Immature natural killer cell (primary cell): Measurements from ENCODE around the gene AKR1B1. TPM values are rescaled to one million over a fixed set of nuclear protein-coding genes. Genes with fewer than 3 reads are reported as not detected.
A peak's percentile ranks its signal among the peaks of the same experiment; 100 is the strongest.

Experiments
- DNase-seq, 3 donors: peaks; one replicate each; pipeline ENCODE4 v3.0.0; 2022; ENCODE audit warnings: mixed read lengths in 1 of 3
- H3K27ac Mint-ChIP-seq, 6 donors: one replicate each; pipeline ENCODE4 v1.8.0; 2020; ENCODE audit warnings: mixed read lengths in 6 of 6, mild to moderate bottlenecking in 5 of 6, inconsistent platforms in 4 of 6, moderate library complexity in 3 of 6
- H3K27me3 Mint-ChIP-seq, 3 donors: one replicate each; pipeline ENCODE4 v1.8.0; 2020 to 2021; ENCODE audit warnings: low read depth in 3 of 3, mild to moderate bottlenecking in 3 of 3, mixed read lengths in 3 of 3, moderate library complexity in 3 of 3, inconsistent platforms in 1 of 3
- H3K36me3 Mint-ChIP-seq, 3 donors: one replicate each; pipeline ENCODE4 v1.8.0; 2020; ENCODE audit warnings: mixed read lengths in 3 of 3, inconsistent platforms in 2 of 3, mild to moderate bottlenecking in 2 of 3
- H3K4me1 Mint-ChIP-seq, 2 donors: one replicate each; pipeline ENCODE4 v1.8.0; 2020; ENCODE audit warnings: inconsistent platforms in 2 of 2, mild to moderate bottlenecking in 2 of 2, mixed read lengths in 2 of 2, moderate library complexity in 1 of 2
- H3K4me3 Mint-ChIP-seq, 5 donors: one replicate each; pipeline ENCODE4 v1.8.0; 2020; ENCODE audit warnings: mild to moderate bottlenecking in 5 of 5, mixed read lengths in 5 of 5, inconsistent platforms in 3 of 5, moderate library complexity in 3 of 5
- H3K9me3 Mint-ChIP-seq, 6 donors: one replicate each; pipeline ENCODE4 v1.8.0; 2020; ENCODE audit warnings: mild to moderate bottlenecking in 6 of 6, mixed read lengths in 6 of 6, inconsistent platforms in 4 of 6, moderate library complexity in 3 of 6
- polyA plus RNA-seq, 3 donors: library from polyadenylated mRNA; unstranded; fragments of 300-500 nt; fragmentation: Illumina TruSeq; gene quantifications; one replicate each; pipeline ENCODE4 v1.2.3, GENCODE V29; 2021

Gene AKR1B1
- polyA plus RNA-seq, 3 donors from 2014 or later, result 173 to 265 (median 176) TPM

DNA sequence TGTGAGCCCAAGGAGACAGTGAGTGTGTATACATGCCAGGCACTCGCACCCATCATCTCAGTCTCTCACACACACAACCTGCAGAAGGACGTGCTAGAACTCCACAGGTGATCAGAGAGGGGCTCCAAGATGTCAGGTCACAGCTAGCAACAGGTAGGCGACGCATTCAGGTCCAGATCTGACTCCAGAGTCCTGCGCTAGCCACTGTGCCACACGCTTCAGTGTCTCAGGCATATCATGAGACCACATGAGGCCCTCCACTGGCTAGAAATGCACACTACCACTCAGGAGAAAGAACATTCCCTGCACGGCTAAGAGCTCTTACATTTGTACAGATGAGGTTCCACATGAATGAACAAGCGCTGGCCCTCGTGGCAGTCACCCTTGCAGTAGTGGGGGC lies 11.5 kb downstream of the AKR1B1 start:
- Mint-ChIP-seq H3K27me3 (peaks cover 0 to 3% (median 2%) of the 10 kb centered on the region in 3 donors), H3K9me3 (no peaks in the 10 kb centered on the region), H3K4me1 (peaks cover 4 to 5% of the 10 kb centered on the region in 2 donors), H3K4me3 (no peak overlapping the region), H3K27ac (peak overlapping the region in 1 of 6 donors; percentile 46), H3K36me3 (peaks cover 25 to 71% (median 25%) of the 10 kb centered on the region in 3 donors)
- no peak for DNase-seq

DNA sequence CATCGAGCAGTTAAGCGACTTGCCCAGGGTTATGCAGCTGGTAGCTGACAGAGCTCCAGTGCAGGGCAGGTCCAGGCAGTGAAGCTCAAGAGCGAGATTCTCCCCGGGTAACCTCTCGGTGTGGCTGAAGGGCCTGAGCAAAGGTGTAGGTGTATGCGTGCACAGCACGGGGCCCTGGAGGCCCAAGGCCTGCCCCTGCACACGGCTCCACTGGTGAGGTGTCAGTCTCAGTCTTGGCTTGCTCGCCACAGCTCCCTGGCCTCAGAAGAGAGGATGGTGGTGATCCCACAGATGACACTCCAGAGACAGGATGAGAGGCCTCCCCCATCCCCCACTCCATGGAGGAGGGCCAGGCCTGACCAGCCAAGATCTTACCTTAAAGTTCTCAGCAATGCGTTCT lies 12.0 kb downstream of the AKR1B1 start:
- Mint-ChIP-seq H3K4me1 (peaks cover 0 to under 1% of the 10 kb centered on the region in 2 donors), H3K9me3 (no peaks in the 10 kb centered on the region), H3K27ac (no peak overlapping the region), H3K36me3 (peaks cover 25 to 70% (median 28%) of the 10 kb centered on the region in 3 donors), H3K4me3 (no peak overlapping the region), H3K27me3 (peaks cover 0 to 3% (median 2%) of the 10 kb centered on the region in 3 donors)
- no peak for DNase-seq

GRCh38 chr7:134446446-134446845 lies 12.5 kb downstream of the AKR1B1 start:
- no peaks in the 10 kb centered on the region for H3K4me1 Mint-ChIP-seq
- no peaks in the 10 kb centered on the region for H3K9me3 Mint-ChIP-seq
- no peak overlapping the region for H3K27ac Mint-ChIP-seq
- DNase-seq, result no peak
- H3K27me3 Mint-ChIP-seq, result peaks cover 0 to 3% (median 2%) of the 10 kb centered on the region in 3 donors
- H3K4me3 Mint-ChIP-seq, result no peak overlapping the region
- peaks cover 25 to 74% (median 28%) of the 10 kb centered on the region in 3 donors for H3K36me3 Mint-ChIP-seq

DNA sequence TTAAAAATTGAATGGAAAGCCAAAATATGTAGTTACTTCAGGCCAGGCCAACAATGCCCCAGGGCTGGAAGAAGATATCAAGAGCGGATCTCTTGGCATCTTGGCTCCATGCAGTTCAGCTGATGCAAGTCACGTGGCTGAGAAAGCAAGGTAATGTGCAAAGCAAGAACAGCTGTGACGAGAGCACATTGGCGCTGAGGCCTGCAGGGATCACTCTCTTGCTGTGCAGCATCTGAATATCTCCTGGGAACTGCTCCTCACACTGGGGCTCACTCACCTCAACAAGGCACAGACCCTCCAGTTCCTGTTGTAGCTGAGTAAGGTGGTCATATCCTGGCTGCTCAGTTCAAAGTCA lies 14.0 kb downstream of the AKR1B1 start:
- H3K27me3 Mint-ChIP-seq, result peaks cover 0 to 3% (median 2%) of the 10 kb centered on the region in 3 donors
- no peaks in the 10 kb centered on the region for H3K9me3 Mint-ChIP-seq
- H3K27ac Mint-ChIP-seq, result no peak overlapping the region
- no peak overlapping the region for H3K4me3 Mint-ChIP-seq
- no peaks in the 10 kb centered on the region for H3K4me1 Mint-ChIP-seq
- DNase-seq, result no peak
- H3K36me3 Mint-ChIP-seq, result peaks cover 34 to 72% (median 35%) of the 10 kb centered on the region in 3 donors

- H3K27ac Mint-ChIP-seq, result no peak overlapping the region
These were observed 14.5 kb downstream of the AKR1B1 start for GRCh38 chr7:134444198-134444960.

DNA sequence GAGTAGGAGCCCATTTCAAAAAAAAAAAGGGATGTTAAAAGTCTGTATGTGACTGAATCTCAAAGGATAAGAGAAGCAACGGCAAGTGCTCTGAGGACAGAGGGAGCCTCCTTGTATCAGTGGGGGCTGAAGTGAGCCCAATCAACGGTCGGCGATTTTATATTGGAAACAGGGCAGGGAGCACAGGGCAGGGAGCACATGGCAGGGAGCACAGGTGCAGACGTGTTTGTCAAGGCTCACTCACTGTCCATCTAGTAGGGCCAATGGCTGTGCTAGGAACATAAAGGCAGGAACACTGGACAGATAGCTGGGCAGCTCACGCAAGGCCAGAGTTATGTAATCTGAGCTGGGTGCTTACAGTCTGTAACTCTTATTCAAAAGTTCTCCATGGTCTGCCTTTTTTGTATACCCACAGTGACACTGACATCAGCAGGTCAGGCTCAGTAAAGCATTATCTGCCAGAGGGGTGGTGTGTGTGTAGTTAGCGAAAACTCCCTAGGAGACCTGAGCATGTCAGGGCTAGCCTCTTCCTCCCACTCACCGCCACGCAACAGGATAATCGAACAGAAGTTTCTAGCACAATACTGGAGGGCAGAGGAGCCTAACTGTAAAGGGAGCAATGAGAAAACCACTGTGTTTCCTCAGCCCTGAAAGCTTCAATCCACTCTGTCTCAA lies 15.4 kb downstream of the AKR1B1 start:
- H3K4me3 Mint-ChIP-seq, result no peak overlapping the region
- DNase-seq, result no peak
- H3K9me3 Mint-ChIP-seq, result no peaks in the 10 kb centered on the region
- H3K36me3 Mint-ChIP-seq, result peaks cover 34 to 65% (median 37%) of the 10 kb centered on the region in 3 donors
- H3K27me3 Mint-ChIP-seq, result peaks cover 0 to 3% (median 0%) of the 10 kb centered on the region in 3 donors
- peak overlapping the region in 1 of 6 donors; percentile 58 for H3K27ac Mint-ChIP-seq
- no peaks in the 10 kb centered on the region for H3K4me1 Mint-ChIP-seq

More at GRCh38 chr7:134444198-134444960, 14.5 kb downstream of the AKR1B1 start:
- H3K4me3 Mint-ChIP-seq, result no peak overlapping the region
- H3K4me1 Mint-ChIP-seq, result no peaks in the 10 kb centered on the region
- no peaks in the 10 kb centered on the region for H3K9me3 Mint-ChIP-seq
- DNase-seq, result no peak
- H3K36me3 Mint-ChIP-seq, result peaks cover 35 to 68% (median 35%) of the 10 kb centered on the region in 3 donors
- H3K27me3 Mint-ChIP-seq, result peaks cover 0 to 3% (median 2%) of the 10 kb centered on the region in 3 donors

DNA sequence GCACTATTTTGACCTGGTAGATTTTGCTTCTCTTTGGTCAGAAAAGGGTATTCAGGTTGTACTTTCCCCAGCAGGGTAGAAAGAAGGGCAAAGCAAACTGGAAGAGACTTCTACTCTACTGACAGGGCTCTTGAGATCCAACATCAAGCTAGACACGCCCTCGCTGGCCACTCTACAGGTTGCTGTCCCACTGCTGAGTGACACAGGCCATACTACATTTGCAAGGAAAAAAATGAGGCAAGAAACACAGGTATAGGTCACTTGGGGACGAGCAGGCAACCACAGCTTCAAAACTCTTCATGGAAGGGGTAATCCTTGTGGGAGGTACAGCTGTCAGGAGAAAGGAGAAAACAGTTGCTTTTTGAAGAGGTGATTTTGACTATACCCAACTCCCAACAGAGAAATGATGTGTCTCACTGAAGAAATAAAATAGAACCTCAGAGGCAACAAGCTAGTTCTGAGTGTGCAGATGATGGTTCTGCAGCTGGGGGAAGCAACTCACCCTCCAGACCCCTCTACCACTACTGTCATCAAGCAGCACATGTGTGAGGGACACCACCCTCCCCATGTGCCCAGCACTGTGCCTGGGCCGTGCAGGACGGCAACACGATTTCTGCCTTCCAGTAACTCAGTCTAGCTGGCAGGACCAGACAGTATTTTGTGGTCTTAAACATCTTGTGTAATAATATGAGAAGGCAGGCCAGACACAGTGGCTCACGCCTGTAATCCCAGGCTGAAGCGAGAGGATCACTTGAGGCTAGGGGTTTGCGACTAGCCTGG lies 16.3 kb downstream of the AKR1B1 start:
- Mint-ChIP-seq H3K4me3 (no peak overlapping the region), H3K27me3 (peaks cover 0 to 3% (median 0%) of the 10 kb centered on the region in 3 donors), H3K36me3 (peaks cover 34 to 59% (median 41%) of the 10 kb centered on the region in 3 donors), H3K9me3 (no peaks in the 10 kb centered on the region), H3K27ac (no peak overlapping the region), H3K4me1 (no peaks in the 10 kb centered on the region)
- no peak for DNase-seq

DNA sequence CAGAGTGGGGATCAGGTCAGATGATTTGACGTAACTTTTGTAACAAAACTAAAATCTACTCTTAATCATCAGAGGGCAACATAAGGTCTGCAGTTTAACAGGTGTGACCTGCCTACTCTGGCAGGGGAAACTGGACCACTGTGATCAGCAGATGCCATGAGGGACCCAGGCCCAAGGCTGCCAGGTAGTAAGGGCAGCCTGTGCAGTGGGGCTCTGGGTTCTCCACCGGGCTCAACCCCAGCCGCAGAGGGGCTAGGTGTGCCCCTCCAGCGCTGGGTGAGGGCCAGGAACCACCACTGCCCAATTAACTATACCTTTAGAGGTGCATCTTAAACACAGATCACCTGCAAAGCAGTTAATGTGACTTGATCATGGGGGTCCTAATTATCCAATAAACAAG lies 17.6 kb downstream of the AKR1B1 start:
- no peak overlapping the region for H3K4me3 Mint-ChIP-seq
- H3K27ac Mint-ChIP-seq, result no peak overlapping the region
- H3K9me3 Mint-ChIP-seq, result no peaks in the 10 kb centered on the region
- H3K36me3 Mint-ChIP-seq, result peaks cover 34 to 51% (median 43%) of the 10 kb centered on the region in 3 donors
- H3K27me3 Mint-ChIP-seq, result no peaks in the 10 kb centered on the region
- DNase-seq, result no peak
- H3K4me1 Mint-ChIP-seq, result no peaks in the 10 kb centered on the region

- no peaks in the 10 kb centered on the region for H3K27me3 Mint-ChIP-seq
- no peak overlapping the region for H3K4me3 Mint-ChIP-seq
- no peak for DNase-seq
- no peaks in the 10 kb centered on the region for H3K9me3 Mint-ChIP-seq
- H3K36me3 Mint-ChIP-seq, result peaks cover 32 to 45% (median 43%) of the 10 kb centered on the region in 3 donors
- no peak overlapping the region for H3K27ac Mint-ChIP-seq
- no peaks in the 10 kb centered on the region for H3K4me1 Mint-ChIP-seq
These were observed 18.4 kb downstream of the AKR1B1 start for GRCh38 chr7:134440476-134440875.

DNA sequence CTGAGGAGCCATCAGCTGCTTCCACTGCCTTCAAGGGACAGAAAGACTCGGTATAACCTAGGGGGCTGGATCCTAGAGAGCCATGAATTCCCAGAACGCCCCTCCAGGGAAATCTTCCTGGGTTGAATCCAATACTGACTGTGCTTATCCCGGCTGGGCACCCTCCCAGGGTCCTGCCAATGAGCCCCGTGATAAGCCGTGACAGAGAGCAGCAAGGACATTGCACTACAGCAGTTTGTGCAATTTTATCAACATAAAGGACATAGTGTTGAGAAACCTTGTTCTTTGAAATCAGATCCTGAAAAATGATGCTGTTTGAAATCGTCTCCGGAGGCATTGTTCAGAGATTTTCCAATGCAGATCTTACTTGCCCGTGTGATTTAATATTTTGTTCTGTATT lies 18.8 kb downstream of the AKR1B1 start:
- no peak for DNase-seq
- H3K4me1 Mint-ChIP-seq, result no peaks in the 10 kb centered on the region
- peaks cover 28 to 43% (median 41%) of the 10 kb centered on the region in 3 donors for H3K36me3 Mint-ChIP-seq
- no peak overlapping the region for H3K4me3 Mint-ChIP-seq
- no peak overlapping the region for H3K27ac Mint-ChIP-seq
- no peaks in the 10 kb centered on the region for H3K27me3 Mint-ChIP-seq
- no peaks in the 10 kb centered on the region for H3K9me3 Mint-ChIP-seq

GRCh38 chr7:134438946-134439345 lies 20.0 kb downstream of the AKR1B1 start:
- no peak for DNase-seq
- no peaks in the 10 kb centered on the region for H3K4me1 Mint-ChIP-seq
- H3K27ac Mint-ChIP-seq, result no peak overlapping the region
- no peak overlapping the region for H3K4me3 Mint-ChIP-seq
- peaks cover 0 to 2% (median 0%) of the 10 kb centered on the region in 3 donors for H3K27me3 Mint-ChIP-seq
- H3K36me3 Mint-ChIP-seq, result peaks cover 21 to 38% (median 33%) of the 10 kb centered on the region in 3 donors
- no peaks in the 10 kb centered on the region for H3K9me3 Mint-ChIP-seq

GRCh38 chr7:134435161-134435920 lies 23.6 kb downstream of the AKR1B1 start:
- peaks cover 7 to 18% (median 8%) of the 10 kb centered on the region in 3 donors for H3K36me3 Mint-ChIP-seq
- H3K9me3 Mint-ChIP-seq, result no peaks in the 10 kb centered on the region
- no peak for DNase-seq
- H3K27ac Mint-ChIP-seq, result no peak overlapping the region
- peaks cover 21 to 22% of the 10 kb centered on the region in 2 donors for H3K4me1 Mint-ChIP-seq
- no peak overlapping the region for H3K4me3 Mint-ChIP-seq
- H3K27me3 Mint-ChIP-seq, result peaks cover 0 to 4% (median 0%) of the 10 kb centered on the region in 3 donors

- H3K27ac Mint-ChIP-seq, result no peak overlapping the region
- H3K9me3 Mint-ChIP-seq, result no peaks in the 10 kb centered on the region
- H3K4me3 Mint-ChIP-seq, result no peak overlapping the region
- H3K27me3 Mint-ChIP-seq, result peaks cover 0 to 4% (median 0%) of the 10 kb centered on the region in 3 donors
- peaks cover 4 to 15% (median 4%) of the 10 kb centered on the region in 3 donors for H3K36me3 Mint-ChIP-seq
- peaks cover 21 to 22% of the 10 kb centered on the region in 2 donors for H3K4me1 Mint-ChIP-seq
- DNase-seq, result no peak
These were observed 24.2 kb downstream of the AKR1B1 start for GRCh38 chr7:134434701-134435100.
